Fibroblast of lung (primary cell): ENCODE measurements around the gene NPPC.

Source experiments
- EZH2 ChIP-seq: IDR thresholded peaks from 2 replicates; pipeline ENCODE4 v1.5.1; 2012; ENCODE audit warnings: low read length, control low read depth, mild to moderate bottlenecking; ENCODE audit errors: missing control alignments
- TF ChIP-seq, protein P1 (sequence below), 2 donors: IDR thresholded peaks in 1 of 2; conservative IDR thresholded peaks in 1 of 2; 1 replicate in 1 of 2; 2 replicates in 1 of 2; pipeline ENCODE4 v1.5.1; 2011 to 2012; ENCODE audit warnings: low read length in 2 of 2, control low read depth in 1 of 2, inconsistent platforms in 1 of 2, low read depth in 1 of 2, mild to moderate bottlenecking in 1 of 2

GRCh38 chr2:231966886-231967285 is 40.7 kb upstream of the NPPC start:
- TF ChIP-seq, protein P1, sequence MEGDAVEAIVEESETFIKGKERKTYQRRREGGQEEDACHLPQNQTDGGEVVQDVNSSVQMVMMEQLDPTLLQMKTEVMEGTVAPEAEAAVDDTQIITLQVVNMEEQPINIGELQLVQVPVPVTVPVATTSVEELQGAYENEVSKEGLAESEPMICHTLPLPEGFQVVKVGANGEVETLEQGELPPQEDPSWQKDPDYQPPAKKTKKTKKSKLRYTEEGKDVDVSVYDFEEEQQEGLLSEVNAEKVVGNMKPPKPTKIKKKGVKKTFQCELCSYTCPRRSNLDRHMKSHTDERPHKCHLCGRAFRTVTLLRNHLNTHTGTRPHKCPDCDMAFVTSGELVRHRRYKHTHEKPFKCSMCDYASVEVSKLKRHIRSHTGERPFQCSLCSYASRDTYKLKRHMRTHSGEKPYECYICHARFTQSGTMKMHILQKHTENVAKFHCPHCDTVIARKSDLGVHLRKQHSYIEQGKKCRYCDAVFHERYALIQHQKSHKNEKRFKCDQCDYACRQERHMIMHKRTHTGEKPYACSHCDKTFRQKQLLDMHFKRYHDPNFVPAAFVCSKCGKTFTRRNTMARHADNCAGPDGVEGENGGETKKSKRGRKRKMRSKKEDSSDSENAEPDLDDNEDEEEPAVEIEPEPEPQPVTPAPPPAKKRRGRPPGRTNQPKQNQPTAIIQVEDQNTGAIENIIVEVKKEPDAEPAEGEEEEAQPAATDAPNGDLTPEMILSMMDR (conservative IDR thresholded peaks at IDR 0.05 in 1 of 2, IDR thresholded peaks at IDR 0.05 in 1 of 2; ENCODE audit: low read depth in 1 of 2, low read length in 2 of 2) = no peak
- no peak for TF ChIP-seq EZH2
